Suppressor macrophage treated with lipopolysaccharide for 4 hours (primary cell): ENCODE results near the gene HOXC5.
A peak's percentile ranks its signal among the peaks of the same experiment; 100 is the strongest.
"Not testable (repeated sequence)": the region's sequence is repeated elsewhere in the genome, so short reads cannot be mapped to it uniquely, and the experiment has no call there.

Experiments
- DNase-seq: peaks from one replicate; pipeline ENCODE4 v3.0.0-alpha.2; 2020

Gene HOXC5

DNA sequence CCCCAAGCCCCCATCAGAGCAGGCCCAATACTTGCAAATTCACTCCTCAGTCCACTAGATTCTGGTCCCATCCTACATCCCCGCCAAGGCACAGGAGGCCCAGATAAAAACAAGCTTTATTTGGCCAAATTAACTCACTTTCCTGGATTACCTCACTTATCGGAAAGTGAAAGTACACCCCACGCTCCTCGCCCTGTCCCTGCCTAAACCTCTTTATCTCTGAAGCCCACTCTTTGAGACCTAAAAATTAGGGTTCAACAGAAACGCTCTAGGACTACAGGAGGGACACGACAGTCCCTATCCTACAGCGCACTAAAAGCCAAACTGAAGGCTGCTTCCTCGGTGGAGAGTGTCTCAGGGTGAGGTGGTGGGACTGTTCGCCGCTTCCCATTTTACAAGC is 45.0 kb downstream of the HOXC5 start:
- not testable (repeated sequence) for DNase-seq

DNA sequence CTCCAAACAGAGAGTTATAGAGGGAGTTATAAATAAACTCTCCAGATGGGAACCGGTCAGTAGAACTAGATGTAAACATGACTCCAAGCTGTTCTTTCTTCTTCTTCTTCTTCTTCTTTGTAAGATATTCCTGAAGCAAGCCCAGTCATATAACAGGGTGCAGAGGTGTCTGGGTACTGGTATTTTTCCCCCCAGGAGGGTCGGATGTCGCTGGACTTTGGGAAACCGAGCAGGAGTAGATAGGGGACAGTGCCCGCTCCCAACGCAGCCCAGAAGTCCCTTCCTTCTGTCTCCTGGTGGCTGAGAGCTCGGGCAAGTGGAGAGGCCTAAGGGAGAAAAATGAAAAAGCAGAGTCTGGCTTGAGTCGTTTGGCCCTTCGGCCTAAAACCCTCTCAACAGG is 46.3 kb downstream of the HOXC5 start:
- DNase-seq, result not testable (repeated sequence)

DNA sequence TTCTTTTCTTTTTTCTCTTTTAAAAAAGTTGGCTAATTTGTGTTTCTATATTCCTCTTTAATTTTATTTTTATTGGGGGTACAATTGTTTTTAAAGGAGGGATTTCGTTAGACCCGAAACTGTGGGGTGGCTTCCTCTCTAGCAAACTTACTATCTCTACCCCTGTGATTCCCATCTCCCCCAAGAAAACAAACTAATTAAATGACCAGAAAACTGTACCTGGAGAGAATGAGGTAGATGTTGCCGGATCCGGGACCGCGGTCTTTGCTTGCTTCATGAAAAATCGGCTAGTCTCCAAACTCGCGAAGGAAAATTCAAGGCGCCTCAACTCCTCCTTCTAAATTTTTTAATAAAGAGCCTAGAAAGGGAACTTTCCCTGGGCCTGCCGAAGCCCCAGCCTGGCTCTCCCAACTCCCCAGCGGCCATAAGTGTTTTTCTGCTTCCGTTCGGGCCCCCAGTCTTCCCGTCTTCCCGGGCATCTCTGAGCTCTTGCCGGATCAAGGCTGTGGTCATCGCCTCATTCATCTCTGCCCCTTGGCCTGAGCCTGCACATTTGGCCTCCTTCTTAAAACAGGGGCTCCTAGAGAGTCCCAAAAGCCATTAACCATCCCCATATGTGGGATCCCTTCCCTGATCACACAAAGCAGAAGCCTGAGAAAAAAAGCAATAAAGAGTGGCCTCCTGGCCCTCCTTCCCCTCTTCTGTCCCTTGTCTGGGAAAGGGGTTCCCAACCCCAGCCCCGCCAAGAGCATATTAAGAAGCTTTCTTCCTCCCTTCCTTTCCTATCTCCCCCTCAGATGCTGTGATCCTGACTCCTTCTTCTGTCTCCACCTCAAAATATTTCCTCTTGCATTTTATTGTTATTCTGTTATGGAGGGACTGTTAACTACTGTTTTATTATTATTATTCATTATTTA is 47.4 kb downstream of the HOXC5 start:
- DNase-seq, result not testable (repeated sequence)

- peak; percentile 11 for DNase-seq
These were observed 48.2 kb downstream of the HOXC5 start for GRCh38 chr12:54081053-54081514.

- not testable (repeated sequence) for DNase-seq
These were observed 48.9 kb downstream of the HOXC5 start for GRCh38 chr12:54081581-54082396.

DNA sequence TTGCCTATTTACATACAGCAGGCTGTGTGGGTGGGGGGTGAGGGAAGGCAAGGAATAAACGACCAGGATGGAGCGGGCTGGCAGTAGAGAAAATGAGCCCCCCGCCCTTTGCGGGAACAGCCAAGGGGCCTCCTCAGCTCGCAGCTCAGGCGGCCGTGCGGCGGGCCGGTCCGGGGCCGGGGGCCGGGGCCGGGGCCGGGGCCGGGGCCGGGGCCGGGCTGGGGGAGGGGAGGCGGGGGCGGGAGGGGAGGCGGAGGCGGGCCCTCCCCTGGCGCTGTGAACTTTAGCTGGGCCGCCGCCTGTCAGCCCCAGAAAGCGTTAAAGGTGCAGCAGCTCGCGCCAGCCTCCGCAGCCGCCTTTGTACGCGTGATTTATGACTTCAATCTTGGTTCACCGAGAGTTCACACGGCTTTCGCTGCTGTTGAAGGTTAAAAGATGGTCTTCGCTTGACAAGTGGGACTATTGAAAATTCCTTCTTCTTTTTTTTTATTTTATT is 49.6 kb downstream of the HOXC5 start:
- DNase-seq, result no peak
